HG03103 (cell line): ENCODE results near the gene CDCA3.

Experiments used
- ATAC-seq: cut with Tn5 transposase; IDR thresholded peaks from one replicate; pipeline ENCODE4 v1.9.1; 2021; ENCODE audit warnings: low read depth; ENCODE audit not compliant: unreplicated experiment

CDCA3 gene

DNA sequence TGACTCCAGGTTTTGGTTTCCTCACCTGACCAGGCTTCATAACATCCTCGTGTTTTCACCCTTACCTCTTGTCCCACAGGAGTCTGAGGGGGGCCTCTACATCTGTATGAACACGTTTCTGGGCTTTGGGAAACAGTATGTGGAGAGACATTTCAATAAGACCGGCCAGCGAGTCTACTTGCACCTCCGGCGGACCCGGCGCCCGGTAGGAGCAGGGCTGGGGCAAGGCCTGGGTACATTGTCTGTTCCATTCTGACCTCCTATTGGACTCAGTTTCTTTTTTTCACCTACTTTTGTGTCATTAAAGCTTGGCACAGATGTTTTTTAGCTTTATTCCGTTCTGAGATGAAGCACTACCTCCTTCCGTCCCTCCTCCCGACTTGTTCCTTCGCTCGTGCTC, 4.2 kb upstream of the CDCA3 start:
- no peak for ATAC-seq

GRCh38 chr12:6854036-6854435, 3.0 kb upstream of the CDCA3 start:
- ATAC-seq = no peak

DNA sequence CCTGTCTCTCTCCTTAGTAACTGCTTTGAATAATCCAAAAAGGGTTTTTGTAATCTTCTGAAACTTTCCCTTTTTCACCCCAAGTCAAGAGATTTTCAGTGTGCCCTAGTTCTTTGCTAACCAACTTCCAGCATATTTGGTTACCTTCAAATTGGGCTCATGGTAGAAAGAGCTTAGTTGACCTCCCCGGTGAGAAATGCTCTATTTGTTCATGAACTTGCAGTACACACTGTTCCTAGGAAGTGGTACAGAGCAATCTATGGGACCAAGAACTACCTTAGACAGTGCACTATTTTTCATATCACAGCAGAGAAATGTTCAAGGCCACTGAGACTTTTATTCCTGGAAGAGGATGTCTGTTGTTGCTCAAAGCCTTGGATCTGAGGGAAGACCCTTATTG, 2.5 kb upstream of the CDCA3 start:
- no peak for ATAC-seq

- ATAC-seq = no peak
Measured at GRCh38 chr12:6852651-6853354, 1.7 kb upstream of the CDCA3 start.

DNA sequence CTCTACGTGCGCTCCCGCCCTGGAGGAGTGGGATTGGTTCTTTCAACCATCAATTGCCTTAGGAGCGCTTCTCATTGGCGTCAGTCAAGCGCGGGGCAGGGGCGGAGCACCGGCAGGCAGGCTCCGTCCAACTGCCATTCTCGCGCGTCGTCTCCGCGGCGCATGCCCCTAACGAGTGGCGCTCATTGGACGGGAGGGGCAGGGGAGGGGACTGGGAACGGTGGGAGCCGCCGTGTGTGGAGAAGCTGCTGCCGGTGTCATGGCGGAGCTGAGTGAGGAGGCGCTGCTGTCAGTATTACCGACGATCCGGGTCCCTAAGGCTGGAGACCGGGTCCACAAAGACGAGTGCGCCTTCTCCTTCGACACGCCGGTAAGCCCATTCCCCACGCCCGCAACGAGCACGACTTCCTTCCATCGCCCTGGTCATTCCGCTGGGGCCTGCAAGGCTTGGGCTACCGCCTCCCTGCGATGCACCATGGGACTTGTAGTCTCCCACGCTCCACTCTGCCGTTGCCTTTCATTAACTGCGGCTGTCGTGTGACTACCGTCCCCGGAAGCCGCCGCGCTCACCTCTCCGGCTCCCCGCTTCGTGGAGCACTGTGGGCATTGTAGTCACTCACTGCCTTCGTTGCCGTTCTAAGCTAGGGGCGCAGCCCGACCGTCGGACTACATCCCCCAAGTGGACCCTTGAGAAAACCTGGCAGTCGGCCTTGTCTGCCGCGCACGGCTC, 1.0 kb upstream of the CDCA3 start, which contains the start of gene USP5:
Gene USP5, plus strand, starts transcription at position 230 of the 730 bp plus-strand sequence. Its CDS starts 30 bp downstream, at position 260.
- ATAC-seq = peak; percentile 68

DNA sequence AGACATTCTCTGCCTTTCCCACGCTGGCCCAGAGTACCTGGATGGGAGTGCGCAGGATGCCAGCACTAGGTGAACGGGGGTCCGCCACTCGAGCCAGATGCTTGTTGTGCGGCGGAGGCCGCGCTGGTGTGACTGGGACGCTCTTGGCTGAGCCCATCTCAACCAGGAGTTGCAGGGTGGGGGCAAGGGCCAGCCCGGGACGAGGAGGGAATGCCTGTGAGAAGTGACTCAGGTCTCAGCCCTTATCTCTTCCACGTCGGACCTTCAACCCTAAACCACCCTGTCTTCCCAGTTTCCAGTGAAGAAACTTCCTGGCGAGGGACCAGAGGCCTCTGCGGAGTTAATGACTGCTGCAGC, 312 bp downstream of the CDCA3 start:
- ATAC-seq = no peak

GRCh38 chr12:6849976-6850560, 1.0 kb downstream of the CDCA3 start:
- ATAC-seq = no peak

DNA sequence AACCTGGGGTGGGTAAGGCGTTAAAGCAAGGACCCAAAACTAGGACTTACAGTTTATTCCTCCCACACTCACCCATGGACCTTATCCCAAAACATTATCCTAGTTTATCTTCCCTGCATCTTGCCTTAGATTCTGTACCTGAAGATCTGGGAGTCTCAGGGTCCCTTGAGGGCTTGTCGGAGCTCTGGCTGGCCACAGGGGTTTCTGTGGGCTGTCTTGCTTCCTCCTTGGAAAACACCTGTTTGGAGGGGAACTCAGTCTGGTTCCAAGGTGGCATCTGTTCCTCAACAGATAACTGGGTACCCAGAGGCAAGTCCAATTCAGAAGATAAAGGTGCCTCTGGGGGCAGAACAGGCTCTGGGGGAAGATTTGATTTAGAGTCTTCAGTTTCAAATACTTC, 1.7 kb downstream of the CDCA3 start:
- ATAC-seq = no peak

DNA sequence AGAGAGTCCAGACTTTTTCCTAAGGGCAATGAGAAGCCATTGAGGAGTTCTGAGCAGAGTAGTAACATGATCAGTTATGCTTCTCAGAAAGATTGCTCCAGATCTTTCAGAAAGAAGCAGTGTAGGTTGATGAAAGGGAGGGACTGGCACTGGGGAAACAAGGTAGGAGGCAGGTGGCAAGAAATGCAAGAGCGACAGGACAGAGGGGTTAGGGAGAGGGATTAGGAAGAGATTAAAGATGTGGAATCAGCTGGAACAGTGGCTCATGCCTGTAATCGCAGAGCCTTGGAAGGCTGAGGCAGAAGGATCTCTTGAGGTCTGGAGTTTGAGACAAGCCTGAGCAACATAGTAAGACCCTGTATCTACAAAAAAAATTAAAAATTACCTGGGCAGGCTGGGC, 3.4 kb downstream of the CDCA3 start:
- ATAC-seq = no peak

- ATAC-seq = no peak
Measured at GRCh38 chr12:6846316-6846869, 4.7 kb downstream of the CDCA3 start.

DNA sequence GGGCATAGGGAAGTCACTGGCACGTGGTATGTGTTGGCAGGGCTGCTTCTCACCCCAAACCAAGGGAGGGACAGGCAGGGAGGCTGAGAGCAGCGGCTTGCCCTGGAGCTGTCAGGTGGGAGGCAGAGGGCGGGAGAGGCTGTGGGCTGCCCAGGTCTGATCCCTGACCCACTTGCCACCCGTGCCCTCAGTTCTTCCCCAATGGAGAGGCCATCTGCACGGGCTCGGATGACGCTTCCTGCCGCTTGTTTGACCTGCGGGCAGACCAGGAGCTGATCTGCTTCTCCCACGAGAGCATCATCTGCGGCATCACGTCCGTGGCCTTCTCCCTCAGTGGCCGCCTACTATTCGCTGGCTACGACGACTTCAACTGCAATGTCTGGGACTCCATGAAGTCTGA, 5.7 kb downstream of the CDCA3 start:
- ATAC-seq = no peak

- no peak for ATAC-seq
Measured at GRCh38 chr12:6843118-6843902, 7.8 kb downstream of the CDCA3 start.

DNA sequence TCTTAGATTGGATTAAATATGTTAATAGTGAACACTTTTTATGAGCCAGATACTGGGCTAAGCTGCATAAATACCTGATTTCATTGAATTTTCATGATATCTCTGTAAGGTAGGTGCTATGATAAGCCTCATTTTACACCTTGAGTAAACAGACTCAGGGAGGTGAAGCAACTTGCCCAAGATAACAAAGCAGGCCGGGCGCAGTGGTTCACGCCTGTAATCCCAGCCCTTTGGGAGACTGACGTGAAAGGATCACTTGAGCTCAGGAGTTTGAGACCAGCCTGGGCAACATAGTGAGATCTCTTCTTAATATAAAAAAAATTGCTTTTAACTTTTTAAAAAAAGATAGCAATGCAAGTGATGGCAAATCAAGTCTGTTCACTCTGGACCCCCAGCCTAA, 9.0 kb downstream of the CDCA3 start:
- ATAC-seq = no peak

- ATAC-seq = no peak
Measured at GRCh38 chr12:6840761-6841515, 10.1 kb downstream of the CDCA3 start, which contains the start of gene GNB3. GNB3 (plus strand) TSS chr12:6840925; CDS start chr12:6841288, 363 bp downstream.

GRCh38 chr12:6840330-6840729, 10.8 kb downstream of the CDCA3 start:
- ATAC-seq = no peak

DNA sequence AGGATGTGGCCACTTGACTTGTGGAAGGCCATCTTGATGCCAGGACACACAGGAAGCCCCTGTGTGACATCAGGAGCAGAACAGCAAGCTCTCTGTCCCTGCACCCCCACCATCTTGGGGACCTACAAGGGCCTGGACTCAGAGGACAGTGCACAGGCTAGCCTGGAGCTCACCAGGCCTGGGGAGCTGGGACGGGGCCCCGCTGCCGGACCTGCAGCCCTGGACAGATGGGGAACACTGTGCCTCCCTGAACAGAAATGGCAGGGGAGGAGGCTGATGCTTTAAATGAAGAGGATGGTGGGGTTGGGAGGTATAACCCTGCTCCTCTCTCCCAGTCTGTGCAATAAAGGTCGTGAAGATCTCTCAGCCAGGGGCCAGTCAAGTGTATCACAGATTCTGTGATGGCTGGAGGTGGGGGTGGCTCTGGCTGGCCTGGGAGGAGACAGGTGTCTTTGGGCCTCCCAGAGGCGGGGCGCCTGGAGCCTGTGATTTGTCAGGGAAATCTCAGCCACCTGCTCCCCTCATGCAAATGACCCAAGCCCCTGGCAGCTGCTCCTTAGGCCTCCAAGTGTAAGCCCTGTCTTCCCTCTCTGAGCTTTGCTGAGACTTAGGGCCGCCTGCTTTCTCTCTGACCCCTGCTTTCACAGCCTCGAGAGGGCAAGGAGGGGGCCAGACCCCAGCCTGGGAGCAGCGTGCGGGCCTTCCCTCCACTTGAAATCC, 11.4 kb downstream of the CDCA3 start:
- peak; percentile 73 for ATAC-seq

DNA sequence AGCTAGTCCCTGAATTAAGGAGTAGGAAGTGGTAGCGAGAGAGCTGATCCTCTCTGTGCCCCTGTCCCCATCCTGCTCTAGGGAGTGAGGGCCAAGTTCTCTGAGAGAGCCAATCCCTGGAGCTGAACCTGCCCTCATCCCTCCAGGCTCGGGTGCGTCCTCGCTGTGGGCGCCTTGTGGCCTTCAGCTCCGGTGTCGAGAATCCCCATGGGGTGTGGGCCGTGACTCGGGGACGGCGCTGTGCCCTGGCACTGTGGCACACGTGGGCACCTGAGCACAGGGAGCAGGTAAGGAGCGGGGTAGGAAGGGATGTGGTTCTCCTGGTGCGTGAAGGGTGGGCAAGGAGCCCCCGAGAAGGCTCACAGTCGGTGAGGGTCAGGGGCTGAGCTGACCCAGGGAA, 12.2 kb downstream of the CDCA3 start:
- no peak for ATAC-seq

- ATAC-seq = no peak
Measured at GRCh38 chr12:6837370-6838060, 13.6 kb downstream of the CDCA3 start.

- no peak for ATAC-seq
Measured at GRCh38 chr12:6836851-6837250, 14.2 kb downstream of the CDCA3 start.
